ENCODE measurements around the gene TUSC2.
A peak's percentile ranks its signal among the peaks of the same experiment; 100 is the strongest.

TUSC2 gene

DNA sequence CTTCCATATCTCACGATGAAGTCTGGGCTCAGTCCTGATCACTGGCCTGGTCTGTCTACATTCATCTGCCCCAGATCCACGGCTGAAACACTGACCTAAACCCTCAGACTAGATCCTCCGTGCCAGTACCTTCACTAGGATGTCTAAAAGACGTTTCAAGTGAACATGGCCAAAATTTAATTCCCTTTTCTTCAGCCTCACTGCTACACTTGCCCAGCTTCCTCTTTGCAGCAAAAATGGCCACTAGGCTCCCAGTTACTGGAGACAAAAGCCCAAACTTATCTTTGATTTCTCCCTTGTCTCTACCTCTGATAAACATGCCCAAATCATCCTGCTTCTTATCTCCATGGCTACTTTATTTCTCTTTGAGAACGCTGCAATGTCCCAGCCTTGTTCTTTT lies 10.9 kb upstream of the TUSC2 start:
- H3K4me3 ChIP-seq (ENCODE audit: low read length): peak overlapping the region; percentile 84
- H3K27ac ChIP-seq (ENCODE audit: low read length): 0 out of 2 replicates have a peak overlapping the region, but pooled peaks have one; percentile 82
- H4K20me1 ChIP-seq (ENCODE audit: insufficient read depth, low read length): peaks cover 8% of the 10 kb centered on the region
- no peak for TF ChIP-seq EZH2phosphoT487 (IDR thresholded peaks at IDR 0.05; ENCODE audit: low read depth)
- TF ChIP-seq, protein P1, sequence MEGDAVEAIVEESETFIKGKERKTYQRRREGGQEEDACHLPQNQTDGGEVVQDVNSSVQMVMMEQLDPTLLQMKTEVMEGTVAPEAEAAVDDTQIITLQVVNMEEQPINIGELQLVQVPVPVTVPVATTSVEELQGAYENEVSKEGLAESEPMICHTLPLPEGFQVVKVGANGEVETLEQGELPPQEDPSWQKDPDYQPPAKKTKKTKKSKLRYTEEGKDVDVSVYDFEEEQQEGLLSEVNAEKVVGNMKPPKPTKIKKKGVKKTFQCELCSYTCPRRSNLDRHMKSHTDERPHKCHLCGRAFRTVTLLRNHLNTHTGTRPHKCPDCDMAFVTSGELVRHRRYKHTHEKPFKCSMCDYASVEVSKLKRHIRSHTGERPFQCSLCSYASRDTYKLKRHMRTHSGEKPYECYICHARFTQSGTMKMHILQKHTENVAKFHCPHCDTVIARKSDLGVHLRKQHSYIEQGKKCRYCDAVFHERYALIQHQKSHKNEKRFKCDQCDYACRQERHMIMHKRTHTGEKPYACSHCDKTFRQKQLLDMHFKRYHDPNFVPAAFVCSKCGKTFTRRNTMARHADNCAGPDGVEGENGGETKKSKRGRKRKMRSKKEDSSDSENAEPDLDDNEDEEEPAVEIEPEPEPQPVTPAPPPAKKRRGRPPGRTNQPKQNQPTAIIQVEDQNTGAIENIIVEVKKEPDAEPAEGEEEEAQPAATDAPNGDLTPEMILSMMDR (IDR thresholded peaks at IDR 0.05; ENCODE audit: low read depth, low read length): no peak
- peak overlapping the region; percentile 92 for H3K9ac ChIP-seq (ENCODE audit: low read length)
- H3K79me2 ChIP-seq (ENCODE audit: low read length): peaks cover 43% of the 10 kb centered on the region
- peak overlapping the region; percentile 84 for H3K4me2 ChIP-seq (ENCODE audit: low read length)
- H3K27me3 ChIP-seq (ENCODE audit: low read depth, low read length): no peaks in the 10 kb centered on the region
- peaks cover 19% of the 10 kb centered on the region for H3K36me3 ChIP-seq (replicated peaks; ENCODE audit: low read depth, low read length)
- H3K4me1 ChIP-seq (ENCODE audit: low read length): peaks cover 19% of the 10 kb centered on the region
- no peak overlapping the region for H2AFZ ChIP-seq (ENCODE audit: low read depth, low read length)
- no peaks in the 10 kb centered on the region for H3K9me3 ChIP-seq (ENCODE audit: insufficient read depth, low read length)

DNA sequence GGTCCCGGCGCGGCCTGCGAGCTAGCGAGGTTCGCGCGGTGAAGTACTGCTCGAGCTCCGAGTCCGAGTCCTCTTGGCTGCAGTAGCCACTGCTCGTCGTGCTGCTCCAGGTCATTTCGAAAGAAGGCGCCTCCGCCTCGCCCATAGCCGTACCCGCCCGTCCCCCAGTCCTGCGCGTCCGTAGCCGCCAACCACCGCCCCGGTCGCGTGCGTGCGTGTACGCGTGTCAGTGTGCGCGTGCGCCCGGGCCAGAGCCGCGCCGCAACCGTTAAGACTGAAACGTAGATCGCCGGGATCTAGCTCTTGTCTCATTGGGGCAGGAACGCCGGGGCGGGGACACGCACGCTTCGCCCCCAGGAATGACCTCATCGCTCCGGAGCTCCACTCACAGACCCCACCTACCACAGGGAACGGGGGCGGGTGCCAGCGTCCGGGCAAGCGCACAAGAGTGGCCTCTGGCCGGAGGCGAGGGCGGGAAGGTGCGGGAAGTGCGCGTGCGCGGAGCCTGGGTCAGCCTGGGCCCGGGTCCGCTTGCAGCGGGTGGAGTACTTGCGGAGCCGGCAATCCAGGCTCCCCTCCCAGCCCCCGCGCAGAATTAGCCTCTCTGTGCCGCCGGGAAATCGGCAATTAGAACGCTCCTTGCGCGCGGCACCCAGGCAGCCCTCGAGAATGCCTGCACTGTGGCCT lies 9.3 kb upstream of the TUSC2 start:
- H3K79me2 ChIP-seq (ENCODE audit: low read length): peaks cover 59% of the 10 kb centered on the region
- H3K4me2 ChIP-seq (ENCODE audit: low read length): peak overlapping the region; percentile 85
- peak overlapping the region; percentile 82 for H3K27ac ChIP-seq (ENCODE audit: low read length)
- H3K27me3 ChIP-seq (ENCODE audit: low read depth, low read length): no peaks in the 10 kb centered on the region
- peaks cover 15% of the 10 kb centered on the region for H4K20me1 ChIP-seq (ENCODE audit: insufficient read depth, low read length)
- H3K4me1 ChIP-seq (ENCODE audit: low read length): peaks cover 21% of the 10 kb centered on the region
- TF ChIP-seq EZH2phosphoT487 (IDR thresholded peaks at IDR 0.05; ENCODE audit: low read depth): no peak
- H3K4me3 ChIP-seq (ENCODE audit: low read length): peak overlapping the region; percentile 84
- H2AFZ ChIP-seq (ENCODE audit: low read depth, low read length): peak overlapping the region; percentile 31; the same call in 1 of the 2 replicates
- H3K9ac ChIP-seq (ENCODE audit: low read length): peak overlapping the region; percentile 94
- H3K9me3 ChIP-seq (ENCODE audit: insufficient read depth, low read length): no peaks in the 10 kb centered on the region
- peaks cover 23% of the 10 kb centered on the region for H3K36me3 ChIP-seq (replicated peaks; ENCODE audit: low read depth, low read length)

DNA sequence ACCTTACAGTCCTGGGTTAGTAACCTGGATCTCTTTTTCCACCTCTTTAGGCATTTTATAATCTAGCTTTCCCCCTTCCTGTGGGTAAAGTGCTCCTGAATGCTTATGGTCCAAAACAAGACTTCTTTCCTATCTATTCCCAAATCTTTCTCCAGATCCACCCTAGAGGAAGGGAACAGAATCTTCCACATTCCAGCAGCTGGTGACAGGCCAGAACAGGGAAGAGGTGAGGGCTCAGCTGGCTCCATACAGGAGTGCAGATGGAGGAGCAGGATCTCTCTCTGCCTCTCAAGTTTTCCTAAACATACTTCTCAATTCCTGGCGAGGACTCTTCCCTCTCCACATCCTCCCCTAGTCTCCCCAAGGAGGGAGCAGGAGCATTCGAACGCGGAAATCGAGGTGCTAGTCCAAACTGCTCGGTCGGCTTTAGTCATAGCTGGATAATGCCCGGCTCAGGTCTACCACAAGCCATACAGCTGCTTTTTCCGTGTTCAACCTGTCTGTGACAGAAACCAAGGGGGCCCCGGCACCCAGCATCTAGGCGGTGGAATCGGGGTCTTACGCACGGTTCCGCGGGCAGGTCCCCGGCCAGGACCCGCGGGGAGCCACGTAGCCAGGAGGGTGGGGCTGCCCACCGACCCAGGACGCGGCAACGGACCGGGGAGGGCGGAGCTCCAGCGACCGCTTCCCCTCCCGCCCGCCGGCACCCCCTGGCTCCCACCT lies 8.6 kb upstream of the TUSC2 start:
- H3K4me1 ChIP-seq (ENCODE audit: low read length): peaks cover 21% of the 10 kb centered on the region
- H3K27ac ChIP-seq (ENCODE audit: low read length): peak overlapping the region; percentile 82
- H3K36me3 ChIP-seq (replicated peaks; ENCODE audit: low read depth, low read length): peaks cover 30% of the 10 kb centered on the region
- peak overlapping the region; percentile 94 for H3K9ac ChIP-seq (ENCODE audit: low read length)
- H3K4me3 ChIP-seq (ENCODE audit: low read length): peak overlapping the region; percentile 84
- peaks cover 15% of the 10 kb centered on the region for H4K20me1 ChIP-seq (ENCODE audit: insufficient read depth, low read length)
- no peaks in the 10 kb centered on the region for H3K27me3 ChIP-seq (ENCODE audit: low read depth, low read length)
- no peaks in the 10 kb centered on the region for H3K9me3 ChIP-seq (ENCODE audit: insufficient read depth, low read length)
- TF ChIP-seq EZH2phosphoT487 (IDR thresholded peaks at IDR 0.05; ENCODE audit: low read depth): no peak
- TF ChIP-seq, protein P1 (IDR thresholded peaks at IDR 0.05; ENCODE audit: low read depth, low read length): no peak
- peaks cover 66% of the 10 kb centered on the region for H3K79me2 ChIP-seq (ENCODE audit: low read length)
- H3K4me2 ChIP-seq (ENCODE audit: low read length): peak overlapping the region; percentile 85
- H2AFZ ChIP-seq (ENCODE audit: low read depth, low read length): no peak overlapping the region

DNA sequence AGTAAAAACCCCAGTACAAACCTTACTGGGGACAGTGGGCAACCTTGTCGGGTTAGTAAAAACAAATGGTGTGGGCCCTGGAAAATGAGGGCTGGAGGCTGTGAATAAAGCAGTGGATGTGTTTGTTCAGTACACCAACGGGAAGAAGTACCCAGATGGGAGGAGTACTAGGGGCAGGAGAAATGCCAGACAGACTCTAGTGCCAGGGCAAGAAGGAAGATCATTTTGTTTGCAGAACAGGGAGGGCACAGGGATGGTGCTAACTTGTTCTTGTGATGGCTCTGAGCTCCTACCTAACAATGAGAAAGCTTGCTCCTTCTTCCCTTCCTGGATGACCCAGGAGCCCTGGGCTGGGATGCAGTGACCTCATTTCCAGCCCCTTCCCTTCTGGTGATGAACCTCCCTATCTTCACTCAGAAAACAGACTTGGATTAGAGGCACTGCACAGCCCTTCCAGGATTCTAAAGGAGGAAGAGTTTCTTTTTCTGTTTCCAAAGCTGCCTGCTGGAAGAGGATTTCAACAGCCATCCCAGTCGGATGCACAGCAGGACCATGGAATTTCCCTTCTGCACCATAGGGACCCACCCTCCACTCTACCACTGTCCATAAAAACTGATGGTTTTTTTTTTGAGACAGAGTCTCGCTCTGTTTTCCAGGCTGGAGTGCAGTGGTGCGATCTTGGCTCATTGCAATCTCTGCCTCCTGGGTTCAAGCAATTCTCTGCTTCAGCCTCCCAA lies 6.5 kb upstream of the TUSC2 start:
- Histone ChIP-seq H2AFZ (ENCODE audit: low read depth, low read length) (no peak overlapping the region), H3K4me2 (ENCODE audit: low read length) (no peak overlapping the region), H3K9ac (ENCODE audit: low read length) (no peak overlapping the region), H3K9me3 (ENCODE audit: insufficient read depth, low read length) (no peaks in the 10 kb centered on the region), H3K27me3 (ENCODE audit: low read depth, low read length) (no peaks in the 10 kb centered on the region), H3K36me3 (replicated peaks; ENCODE audit: low read depth, low read length) (peaks cover 51% of the 10 kb centered on the region), H3K79me2 (ENCODE audit: low read length) (peaks cover 72% of the 10 kb centered on the region), H3K4me1 (ENCODE audit: low read length) (peaks cover 21% of the 10 kb centered on the region), H3K4me3 (ENCODE audit: low read length) (no peak overlapping the region), H3K27ac (ENCODE audit: low read length) (no peak overlapping the region), H4K20me1 (ENCODE audit: insufficient read depth, low read length) (peaks cover 15% of the 10 kb centered on the region)
- TF ChIP-seq, protein P1 (IDR thresholded peaks at IDR 0.05; ENCODE audit: low read depth, low read length): no peak
- no peak for TF ChIP-seq EZH2phosphoT487 (IDR thresholded peaks at IDR 0.05; ENCODE audit: low read depth)

All from OCI-LY3 (cell line).